Body of pancreas (tissue), 4 donors: ENCODE results near the gene TRAPPC6A.

Experiments used
- CTCF ChIP-seq, 7 experiments: fragments of 450-650 bp in 4 of 7; fragments of 200-600 bp in 3 of 7; sonication (generic) in 3 of 7; IDR thresholded peaks; one replicate each; pipeline ENCODE4 v1.5.1; 2016 to 2019; ENCODE audit warnings: antibody characterized with exemption in 7 of 7
- POLR2A ChIP-seq, 3 donors: fragments of 450-650 bp; IDR thresholded peaks; one replicate each; pipeline ENCODE4 v1.6.1; 2016; ENCODE audit warnings: antibody characterized with exemption in 3 of 3, mild to moderate bottlenecking in 2 of 3

DNA sequence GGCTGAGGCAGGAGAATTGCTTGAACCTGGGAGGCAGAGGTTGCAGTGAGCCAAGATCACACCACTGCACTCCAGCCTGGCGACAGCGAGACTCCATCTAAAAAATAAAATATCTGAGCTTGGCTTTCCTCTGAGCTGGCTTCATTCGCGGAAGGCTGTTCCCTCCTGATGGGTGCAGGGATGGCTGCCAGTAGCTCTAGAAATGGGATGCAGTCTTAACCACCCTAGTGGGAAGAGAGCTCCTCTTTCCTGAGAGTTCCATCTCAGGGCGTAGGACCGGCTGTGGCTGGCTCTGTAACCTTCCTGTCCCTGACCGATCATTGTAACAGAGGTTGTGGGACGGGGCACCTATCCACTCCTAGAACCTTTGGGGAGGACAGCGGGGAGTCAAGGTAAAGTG is 52.7 kb downstream of the TRAPPC6A start:
- no peak for TF ChIP-seq POLR2A (IDR thresholded peaks at IDR 0.05)
- no peak for TF ChIP-seq CTCF (IDR thresholded peaks at IDR 0.05)
